SKM-1 (cell line): ENCODE data around the gene CDK10.
"Not testable (repeated sequence)": the region's sequence is repeated elsewhere in the genome, so short reads cannot be mapped to it uniquely, and the experiment has no call there.

Experiments used
- DNase-seq: peaks from one replicate; lab custom pipeline; 2025; ENCODE audit not compliant: unreplicated experiment; lab: John Stamatoyannopoulos, UW

Gene CDK10

GRCh38 chr16:89695875-89696669 is 9.6 kb downstream of the CDK10 start:
- no peak for DNase-seq

DNA sequence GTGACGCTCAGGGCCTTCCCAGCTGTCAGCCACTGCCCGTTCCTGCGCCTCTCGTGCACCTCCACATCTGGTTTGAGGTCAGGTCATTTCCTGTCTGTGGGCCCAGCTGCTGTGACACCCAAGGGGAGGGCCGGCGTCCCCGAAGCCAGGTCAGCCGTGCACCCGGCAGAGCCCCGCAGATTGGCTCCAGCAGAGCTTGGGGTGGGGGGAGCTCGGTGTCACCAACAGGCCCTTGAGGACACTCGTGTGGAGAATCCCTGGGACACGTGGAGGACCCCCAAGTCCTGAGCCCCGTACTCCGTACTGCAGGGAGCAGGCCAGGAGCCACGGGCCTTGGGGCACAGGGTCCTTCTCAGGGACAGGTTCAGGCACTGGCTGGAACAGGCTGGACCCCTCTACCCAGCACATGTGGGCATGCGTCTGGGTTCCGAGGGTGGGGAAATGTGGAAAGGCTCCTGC is 10.2 kb downstream of the CDK10 start:
- DNase-seq: no peak

DNA sequence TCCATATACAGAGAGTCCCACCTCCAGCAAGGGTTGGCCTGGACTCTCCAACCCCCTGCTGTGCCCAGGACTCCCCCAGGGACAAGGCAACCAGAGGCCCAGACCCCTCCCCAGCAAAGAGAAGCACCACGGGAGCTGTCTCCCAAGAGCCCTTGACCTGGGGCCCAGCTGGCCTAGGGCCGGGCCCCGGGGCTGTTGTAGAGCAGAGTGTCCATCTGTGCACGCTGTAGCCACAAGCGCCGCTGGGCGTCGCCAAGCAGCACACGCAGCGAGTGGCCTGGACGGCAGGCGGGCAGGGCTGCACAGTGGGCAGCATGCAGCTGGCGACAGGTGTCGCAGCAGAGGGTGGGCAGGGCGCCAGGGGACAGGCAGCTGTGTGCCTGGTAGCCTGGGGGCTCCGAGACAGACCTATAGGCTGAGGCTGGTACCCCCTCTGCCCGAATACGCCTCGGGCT is 10.7 kb downstream of the CDK10 start:
- DNase-seq: no peak

DNA sequence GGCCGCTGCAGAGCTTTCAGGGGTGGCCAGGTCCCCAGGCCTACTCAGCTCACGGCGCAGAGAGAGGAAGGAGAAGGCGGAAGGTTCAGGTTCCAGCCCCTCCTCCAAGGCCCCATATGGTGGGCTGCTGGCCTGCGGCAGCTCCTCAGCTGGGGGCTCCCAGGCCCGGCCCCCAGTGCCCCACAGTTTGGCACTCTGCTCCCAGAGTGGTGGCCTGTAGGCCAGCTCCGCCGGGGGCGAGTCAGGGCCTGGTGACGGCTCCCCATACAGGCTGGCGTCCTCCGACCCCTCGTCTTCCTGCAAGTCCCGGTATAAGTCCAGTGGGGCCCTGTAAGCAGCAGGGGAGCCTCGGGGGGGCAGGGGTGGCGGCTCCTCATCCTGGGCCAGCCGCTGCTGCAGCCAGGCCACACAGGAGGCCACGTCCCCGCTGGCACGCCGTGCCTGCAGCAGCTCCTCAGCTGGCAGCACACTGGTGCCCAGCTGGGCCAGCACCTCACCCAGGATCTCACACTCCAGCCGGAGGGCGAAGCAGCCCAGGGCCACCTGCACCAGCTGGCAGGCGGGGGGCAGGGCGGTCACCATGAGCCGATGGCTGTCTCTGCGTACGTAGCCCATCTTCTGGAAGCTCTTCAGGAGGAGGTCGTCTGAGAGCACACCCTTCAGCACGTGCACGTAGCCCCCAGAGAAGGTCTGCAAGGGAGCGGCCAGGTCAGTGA is 11.3 kb downstream of the CDK10 start:
- DNase-seq: no peak

DNA sequence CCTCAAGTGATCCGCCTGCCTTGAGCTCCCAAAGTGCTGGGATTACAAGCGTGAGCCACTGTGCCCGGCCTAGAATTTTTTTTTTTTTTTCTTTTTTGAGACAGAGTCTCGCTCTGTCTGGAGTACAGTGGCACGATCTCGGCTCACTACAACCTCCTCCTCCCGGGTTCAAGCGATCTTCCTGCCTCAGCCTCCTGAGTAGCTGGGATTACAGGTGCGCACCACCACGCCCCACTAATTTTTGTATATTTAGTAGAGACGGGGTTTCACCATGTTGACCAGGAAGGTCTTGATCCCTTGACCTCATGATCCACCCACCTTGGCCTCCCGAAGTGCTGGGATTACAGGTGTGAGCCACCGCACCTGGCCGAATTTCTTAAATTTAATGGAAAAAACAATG is 12.2 kb downstream of the CDK10 start:
- not testable (repeated sequence) for DNase-seq

GRCh38 chr16:89699629-89700099 is 13.2 kb downstream of the CDK10 start:
- DNase-seq: not testable (repeated sequence)

GRCh38 chr16:89700100-89700648 is 13.7 kb downstream of the CDK10 start:
- peak; percentile 99 for DNase-seq

DNA sequence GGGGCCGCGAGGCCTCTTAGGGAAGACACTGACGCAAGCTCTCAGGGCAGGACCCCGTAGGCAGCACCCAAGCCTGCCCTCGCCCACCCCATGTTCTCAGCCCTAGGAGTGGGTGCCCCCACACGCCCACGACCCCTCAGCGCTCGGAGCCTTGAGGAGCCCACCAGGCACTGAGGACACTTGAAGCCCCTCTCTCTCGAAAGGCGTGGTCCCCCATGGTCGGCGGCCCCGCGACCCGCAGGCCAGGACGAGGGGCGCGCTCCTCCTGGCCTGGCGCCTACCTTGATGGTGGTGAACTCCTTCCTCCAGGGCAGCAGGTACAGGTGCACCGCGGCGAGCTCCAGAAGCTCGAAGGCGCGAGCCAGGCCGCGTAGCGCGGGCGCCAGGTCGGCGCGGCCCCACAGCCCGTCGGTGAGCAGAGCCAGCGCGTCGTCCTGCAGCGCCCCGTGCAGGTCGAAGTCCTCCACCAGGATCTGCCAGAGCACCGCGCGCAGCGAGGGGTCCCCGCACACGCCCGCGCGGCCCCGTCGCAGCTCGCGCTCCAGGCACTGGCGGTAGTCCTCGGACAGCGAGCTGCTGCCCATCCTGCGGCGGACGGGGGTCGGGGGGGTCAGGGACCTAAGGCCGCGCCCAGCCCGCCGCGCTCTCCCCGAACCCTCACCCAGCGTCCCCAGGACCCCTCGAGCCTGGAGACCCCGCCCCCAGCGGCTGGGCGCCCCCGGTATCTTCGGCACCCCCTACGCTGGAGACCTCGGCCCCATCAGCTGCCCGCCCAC is 14.3 kb downstream of the CDK10 start:
- DNase-seq: no peak

DNA sequence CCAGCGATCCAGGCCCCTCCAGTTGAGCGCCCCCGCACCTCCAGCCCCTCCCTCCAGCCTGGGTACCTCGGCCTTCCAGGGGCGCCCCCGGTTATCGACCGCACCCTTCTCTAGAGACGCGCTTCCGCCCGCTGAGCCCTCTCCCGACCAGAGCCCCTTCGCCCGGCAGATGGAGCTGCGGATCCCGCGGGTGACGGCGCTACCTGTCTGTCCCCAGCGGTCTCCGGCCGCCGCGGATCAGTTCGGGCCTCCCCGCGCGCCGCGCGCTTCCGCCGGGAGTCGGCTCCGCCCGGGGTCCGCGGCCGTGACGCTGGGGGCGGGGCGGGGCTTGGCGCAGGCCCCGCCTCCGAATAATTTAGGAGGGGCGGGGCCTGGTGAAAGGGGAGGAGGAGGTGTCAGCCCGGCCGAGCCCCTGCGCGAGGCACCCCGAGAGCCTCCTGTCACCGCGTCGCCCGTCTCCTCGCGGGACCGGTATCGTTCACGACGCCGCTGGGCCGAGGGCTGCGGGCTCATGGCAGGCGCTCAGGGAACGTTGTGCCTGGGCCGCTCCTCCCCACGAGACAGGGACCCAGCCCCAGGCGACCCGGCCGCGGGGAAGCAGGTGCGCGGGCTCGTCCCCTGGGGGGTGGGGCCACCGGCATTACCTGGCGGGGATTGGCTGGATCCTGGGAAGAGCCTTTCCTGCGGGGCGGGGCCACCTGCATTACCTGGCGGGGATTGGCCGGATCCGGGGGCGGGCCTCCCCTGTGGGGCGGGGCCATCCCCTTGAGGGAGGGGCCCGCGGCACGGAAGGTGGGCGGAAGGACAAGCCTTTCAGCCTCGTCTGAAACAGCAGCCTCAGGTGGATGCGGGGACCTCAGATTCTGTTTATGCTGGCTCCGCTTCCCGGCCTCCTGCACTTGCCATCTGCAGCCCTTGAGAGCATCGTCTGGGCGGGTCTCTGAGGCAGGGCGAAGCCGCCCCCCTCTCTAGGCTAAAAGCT is 15.2 kb downstream of the CDK10 start, which contains the start of gene SPATA2L:
Gene SPATA2L (minus strand): TSS at position 281 of the 982 bp plus-strand sequence. CDS start 473 bp downstream, outside the sequence.
- peak; percentile 85 for DNase-seq

DNA sequence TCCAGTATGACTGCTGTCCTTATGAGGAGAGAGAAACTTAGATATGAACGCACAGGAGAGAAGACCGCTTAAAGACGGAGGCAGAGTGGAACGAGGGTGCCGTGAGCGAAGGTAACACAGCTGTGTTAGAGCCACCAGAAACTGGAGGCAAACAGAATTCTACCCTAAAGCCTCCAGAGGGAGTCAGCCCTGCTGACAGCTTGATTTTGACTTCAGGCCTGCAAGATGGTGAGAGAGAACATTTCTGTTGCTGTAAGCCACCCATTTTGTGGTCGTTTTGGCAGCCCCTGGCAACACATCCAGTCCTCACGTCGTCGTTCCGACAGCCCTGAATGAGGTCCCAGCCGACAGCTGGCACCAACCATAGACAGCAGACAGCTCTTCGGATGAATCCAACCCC is 17.8 kb downstream of the CDK10 start:
- DNase-seq: no peak

DNA sequence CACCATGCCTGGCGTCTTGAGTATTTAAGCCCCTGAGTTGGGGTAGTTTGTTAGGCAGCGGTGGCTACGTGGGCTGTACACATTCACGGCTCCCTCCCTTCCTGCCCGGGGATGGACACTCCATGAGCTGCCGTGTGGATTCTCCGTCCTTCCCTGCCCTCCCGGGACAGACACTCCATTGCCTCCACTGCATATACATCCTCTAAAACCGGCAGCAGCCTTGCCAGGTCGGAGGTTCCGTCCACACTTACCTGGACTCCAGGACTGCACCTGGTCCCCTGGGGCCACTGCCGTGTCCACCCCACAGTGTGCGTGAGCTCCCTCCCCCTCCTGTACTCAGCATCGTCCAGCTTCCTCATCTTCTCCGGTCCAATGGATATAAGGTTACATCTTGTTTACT is 18.5 kb downstream of the CDK10 start:
- no peak for DNase-seq

GRCh38 chr16:89706518-89707260 is 20.2 kb downstream of the CDK10 start:
- no peak for DNase-seq

DNA sequence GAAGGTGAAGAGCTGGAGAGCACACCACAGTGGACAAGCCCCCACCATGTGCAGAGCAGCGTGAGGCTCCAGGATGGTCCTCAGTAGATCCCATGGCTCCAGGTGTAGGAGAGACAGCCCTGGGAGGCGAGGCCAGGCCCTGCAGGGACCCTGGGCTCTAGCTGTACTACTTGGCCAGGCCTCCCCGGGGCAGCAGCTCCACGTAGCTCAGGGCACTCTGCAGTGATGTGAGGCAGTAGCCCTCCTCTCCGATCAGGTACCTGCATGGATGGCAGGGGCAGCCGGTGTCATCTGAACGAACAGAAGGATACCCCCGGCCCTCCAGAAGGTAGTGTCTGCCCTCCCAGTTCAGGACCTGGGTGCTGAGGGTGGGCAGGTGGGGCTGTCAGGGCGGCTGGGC is 21.2 kb downstream of the CDK10 start:
- DNase-seq: no peak

GRCh38 chr16:89708481-89708931 is 22.0 kb downstream of the CDK10 start:
- DNase-seq: no peak

DNA sequence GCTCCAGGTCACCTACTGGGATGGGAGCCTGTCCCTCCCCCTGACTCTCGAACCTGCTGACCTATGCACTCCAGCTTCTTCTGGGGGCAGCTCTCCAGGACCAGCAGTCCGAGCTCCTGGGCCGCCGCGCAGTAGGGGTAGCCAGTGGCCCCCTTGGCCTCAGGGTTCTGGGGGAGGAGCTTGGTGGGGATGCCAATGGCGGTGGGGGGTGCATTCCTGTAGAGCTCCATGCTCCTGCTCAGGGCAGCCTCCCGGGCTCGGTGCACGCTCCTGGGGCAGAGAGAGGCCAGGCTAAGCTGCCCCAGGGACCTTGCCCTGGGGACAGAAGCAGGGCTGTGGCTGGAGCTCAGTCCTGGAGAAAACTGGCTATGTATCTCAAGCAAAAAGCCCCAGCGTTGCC is 22.7 kb downstream of the CDK10 start:
- DNase-seq: no peak

- no peak for DNase-seq
Measured at GRCh38 chr16:89709716-89710432, 23.4 kb downstream of the CDK10 start.

DNA sequence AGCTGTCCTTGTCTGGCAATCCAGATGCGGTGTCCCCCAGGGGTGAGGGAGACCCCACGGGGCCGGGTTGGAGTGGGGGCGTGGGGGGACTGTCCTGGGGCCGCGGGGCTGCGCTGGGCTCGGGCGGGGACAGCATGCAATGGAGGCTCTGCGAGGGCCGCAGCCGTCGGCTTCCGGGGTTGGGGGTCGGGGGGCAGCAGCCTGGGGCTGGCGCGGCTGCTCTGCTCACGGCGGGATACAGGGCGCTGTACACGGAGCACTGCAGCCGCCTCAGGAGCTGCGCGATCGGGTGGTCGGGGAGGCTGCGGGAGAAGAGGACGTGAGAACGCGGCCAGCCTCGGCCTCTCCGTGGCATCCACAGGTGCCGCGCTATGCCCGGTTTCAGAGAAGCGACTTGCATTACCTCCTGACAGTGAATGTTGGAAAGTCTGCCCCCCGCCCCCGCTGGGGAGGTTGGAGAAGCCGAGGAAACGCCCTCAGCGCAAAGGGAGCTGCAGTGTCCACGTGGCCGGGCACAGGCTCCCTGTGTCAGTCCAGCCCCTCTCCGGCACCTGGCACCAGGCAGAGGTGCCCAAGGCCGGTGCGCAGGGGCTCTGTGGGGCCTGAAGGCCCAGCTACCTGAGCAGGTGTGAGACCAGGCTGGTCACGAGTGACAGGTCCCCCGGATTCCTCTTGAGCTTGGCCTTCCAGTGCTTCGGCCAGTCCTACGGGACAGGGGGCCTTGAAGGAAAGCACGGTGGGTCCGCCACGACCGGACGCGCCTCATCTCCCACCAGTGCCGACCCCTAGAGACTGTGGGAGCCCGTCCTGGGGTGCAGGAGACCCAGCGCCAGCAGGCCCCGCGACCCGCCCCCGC is 24.4 kb downstream of the CDK10 start:
- no peak for DNase-seq
